ENCODE data around the gene LRCOL1. TPM values are rescaled to one million over a fixed set of nuclear protein-coding genes. Genes with fewer than 3 reads are reported as not detected.

LRCOL1 gene
- total RNA-seq, 1 experiment from 2014 or later, result not detected

DNA sequence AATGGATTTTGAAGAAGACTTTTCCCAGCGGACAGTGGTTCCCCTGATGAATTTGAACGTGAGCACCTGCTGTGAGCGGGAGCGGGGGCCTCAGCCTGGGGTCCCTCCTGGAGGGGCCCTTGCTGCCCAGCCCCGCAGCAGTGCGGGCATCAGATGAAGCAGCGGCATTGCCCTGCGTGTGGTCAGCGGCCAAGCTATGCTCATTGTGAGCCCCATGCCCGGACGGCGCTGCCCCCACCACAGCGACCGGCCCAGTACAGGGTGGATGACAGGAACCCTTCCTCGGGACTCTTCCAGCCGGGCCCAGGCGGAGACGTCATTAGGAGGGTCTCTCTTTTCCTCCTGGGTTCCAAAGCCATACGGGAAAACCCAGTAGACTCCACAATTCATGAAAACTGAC, 3.5 kb downstream of the LRCOL1 start:
- Histone ChIP-seq H3K4me1 (ENCODE audit: control insufficient read depth, insufficient read depth, low read length) (peaks cover 29% of the 10 kb centered on the region), H3K4me3 (ENCODE audit: low read depth in 2 of 2, low read length in 2 of 2) (no peak overlapping the region), H3K9me3 (ENCODE audit: control insufficient read depth, insufficient read depth, low read depth, low read length) (no peaks in the 10 kb centered on the region), H3K27me3 (ENCODE audit: control insufficient read depth, insufficient read depth, low read length) (no peaks in the 10 kb centered on the region), H3K36me3 (ENCODE audit: control insufficient read depth, insufficient read depth, low read length) (no peaks in the 10 kb centered on the region), H3K27ac (ENCODE audit: low read length) (peak overlapping the region; percentile 74; the same call in 1 of the 2 replicates)
- POLR2A ChIA-PET, result no interaction called here
- in situ Hi-C loops (cut with HindIII; ENCODE audit: low pct_unique_long_range_greater_than_20kb, low sequenced_read_pairs), result no loop called here
- CTCF ChIA-PET, result no interaction called here
- intact Hi-C loops (cut with micrococcal nuclease; ENCODE audit: unreplicated experiment), result no loop called here
- no TSS peak for BruUV-seq (replicated peaks)
- ATAC-seq (no peak), DNase-seq (ENCODE audit: low read depth, low spot score) (no peak)
- no peak for TF ChIP-seq SIN3A (IDR thresholded peaks at IDR 0.05; ENCODE audit: borderline replicate concordance, insufficient read depth, low read depth, low read length)
- TF ChIP-seq POLR2AphosphoS5 (IDR thresholded peaks at IDR 0.05; ENCODE audit: low read depth, low read length), result no peak
- TF ChIP-seq, protein P1, sequence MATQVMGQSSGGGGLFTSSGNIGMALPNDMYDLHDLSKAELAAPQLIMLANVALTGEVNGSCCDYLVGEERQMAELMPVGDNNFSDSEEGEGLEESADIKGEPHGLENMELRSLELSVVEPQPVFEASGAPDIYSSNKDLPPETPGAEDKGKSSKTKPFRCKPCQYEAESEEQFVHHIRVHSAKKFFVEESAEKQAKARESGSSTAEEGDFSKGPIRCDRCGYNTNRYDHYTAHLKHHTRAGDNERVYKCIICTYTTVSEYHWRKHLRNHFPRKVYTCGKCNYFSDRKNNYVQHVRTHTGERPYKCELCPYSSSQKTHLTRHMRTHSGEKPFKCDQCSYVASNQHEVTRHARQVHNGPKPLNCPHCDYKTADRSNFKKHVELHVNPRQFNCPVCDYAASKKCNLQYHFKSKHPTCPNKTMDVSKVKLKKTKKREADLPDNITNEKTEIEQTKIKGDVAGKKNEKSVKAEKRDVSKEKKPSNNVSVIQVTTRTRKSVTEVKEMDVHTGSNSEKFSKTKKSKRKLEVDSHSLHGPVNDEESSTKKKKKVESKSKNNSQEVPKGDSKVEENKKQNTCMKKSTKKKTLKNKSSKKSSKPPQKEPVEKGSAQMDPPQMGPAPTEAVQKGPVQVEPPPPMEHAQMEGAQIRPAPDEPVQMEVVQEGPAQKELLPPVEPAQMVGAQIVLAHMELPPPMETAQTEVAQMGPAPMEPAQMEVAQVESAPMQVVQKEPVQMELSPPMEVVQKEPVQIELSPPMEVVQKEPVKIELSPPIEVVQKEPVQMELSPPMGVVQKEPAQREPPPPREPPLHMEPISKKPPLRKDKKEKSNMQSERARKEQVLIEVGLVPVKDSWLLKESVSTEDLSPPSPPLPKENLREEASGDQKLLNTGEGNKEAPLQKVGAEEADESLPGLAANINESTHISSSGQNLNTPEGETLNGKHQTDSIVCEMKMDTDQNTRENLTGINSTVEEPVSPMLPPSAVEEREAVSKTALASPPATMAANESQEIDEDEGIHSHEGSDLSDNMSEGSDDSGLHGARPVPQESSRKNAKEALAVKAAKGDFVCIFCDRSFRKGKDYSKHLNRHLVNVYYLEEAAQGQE (IDR thresholded peaks at IDR 0.05; ENCODE audit: insufficient read depth in 1 of 2, low read depth in 2 of 2, low read length in 1 of 2), result no peak
- TF ChIP-seq TCF7L2 (IDR thresholded peaks at IDR 0.05; ENCODE audit: low read depth, low read length), result no peak
- TF ChIP-seq, protein P2, sequence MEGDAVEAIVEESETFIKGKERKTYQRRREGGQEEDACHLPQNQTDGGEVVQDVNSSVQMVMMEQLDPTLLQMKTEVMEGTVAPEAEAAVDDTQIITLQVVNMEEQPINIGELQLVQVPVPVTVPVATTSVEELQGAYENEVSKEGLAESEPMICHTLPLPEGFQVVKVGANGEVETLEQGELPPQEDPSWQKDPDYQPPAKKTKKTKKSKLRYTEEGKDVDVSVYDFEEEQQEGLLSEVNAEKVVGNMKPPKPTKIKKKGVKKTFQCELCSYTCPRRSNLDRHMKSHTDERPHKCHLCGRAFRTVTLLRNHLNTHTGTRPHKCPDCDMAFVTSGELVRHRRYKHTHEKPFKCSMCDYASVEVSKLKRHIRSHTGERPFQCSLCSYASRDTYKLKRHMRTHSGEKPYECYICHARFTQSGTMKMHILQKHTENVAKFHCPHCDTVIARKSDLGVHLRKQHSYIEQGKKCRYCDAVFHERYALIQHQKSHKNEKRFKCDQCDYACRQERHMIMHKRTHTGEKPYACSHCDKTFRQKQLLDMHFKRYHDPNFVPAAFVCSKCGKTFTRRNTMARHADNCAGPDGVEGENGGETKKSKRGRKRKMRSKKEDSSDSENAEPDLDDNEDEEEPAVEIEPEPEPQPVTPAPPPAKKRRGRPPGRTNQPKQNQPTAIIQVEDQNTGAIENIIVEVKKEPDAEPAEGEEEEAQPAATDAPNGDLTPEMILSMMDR (IDR thresholded peaks at IDR 0.05), result no peak

DNA sequence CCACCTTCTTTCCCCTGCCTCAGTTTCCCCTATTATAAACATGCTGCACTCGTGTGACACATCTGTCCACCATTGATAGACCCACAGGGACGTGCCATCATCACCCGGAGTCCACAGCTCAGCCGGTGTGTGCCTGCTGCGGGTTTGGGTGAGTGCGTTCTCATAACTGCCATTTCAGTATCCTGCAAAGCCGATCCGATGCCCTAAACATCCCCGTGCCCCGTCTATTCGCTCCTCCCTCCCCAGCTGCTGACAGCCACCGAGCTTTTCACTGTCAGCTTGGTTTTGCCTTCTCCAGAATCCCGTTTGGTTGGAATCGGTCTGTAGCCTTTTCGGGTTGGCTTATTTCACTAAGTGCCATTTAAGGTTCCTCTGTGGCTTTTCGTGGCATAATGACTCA, 3.9 kb downstream of the LRCOL1 start:
- Histone ChIP-seq H3K27me3 (ENCODE audit: control insufficient read depth, insufficient read depth, low read length) (no peaks in the 10 kb centered on the region), H3K4me3 (ENCODE audit: low read depth in 2 of 2, low read length in 2 of 2) (no peak overlapping the region), H3K27ac (ENCODE audit: low read length) (no peak overlapping the region), H3K9me3 (ENCODE audit: control insufficient read depth, insufficient read depth, low read depth, low read length) (no peaks in the 10 kb centered on the region), H3K4me1 (ENCODE audit: control insufficient read depth, insufficient read depth, low read length) (peaks cover 29% of the 10 kb centered on the region), H3K36me3 (ENCODE audit: control insufficient read depth, insufficient read depth, low read length) (no peaks in the 10 kb centered on the region)
- ATAC-seq (no peak), DNase-seq (ENCODE audit: low read depth, low spot score) (no peak)
- in situ Hi-C loops (cut with HindIII; ENCODE audit: low pct_unique_long_range_greater_than_20kb, low sequenced_read_pairs) (no loop called here), intact Hi-C loops (cut with micrococcal nuclease; ENCODE audit: unreplicated experiment) (no loop called here)
- POLR2A ChIA-PET, result no interaction called here
- no TSS peak for BruUV-seq (replicated peaks)
- TF ChIP-seq SIN3A (IDR thresholded peaks at IDR 0.05; ENCODE audit: borderline replicate concordance, insufficient read depth, low read depth, low read length) (no peak), POLR2AphosphoS5 (IDR thresholded peaks at IDR 0.05; ENCODE audit: low read depth, low read length) (no peak), TCF7L2 (IDR thresholded peaks at IDR 0.05; ENCODE audit: low read depth, low read length) (no peak)
- TF ChIP-seq, protein P2 (IDR thresholded peaks at IDR 0.05), result no peak
- TF ChIP-seq, protein P1 (IDR thresholded peaks at IDR 0.05; ENCODE audit: insufficient read depth in 1 of 2, low read depth in 2 of 2, low read length in 1 of 2), result no peak
- CTCF ChIA-PET, result no interaction called here

All from Panc1 (cell line).